T-helper 1 cell treated with Interleukin-12 subunit alpha and Interleukin-12 subunit beta and Interleukin-4 antibody, amounts not matched to agents 30 ng/mL and 1 ng/mL, for 36 hours (primary cell): ENCODE measurements around the gene KDM2B. TPM values are rescaled to one million over a fixed set of nuclear protein-coding genes. Genes with fewer than 3 reads are reported as not detected.

ENCODE experiments used
- intact Hi-C: fragments of 100-400 bp; cut with micrococcal nuclease; formaldehyde crosslinking; loops from one replicate; pipeline ENCODE4 v1.15.1; 2024
- total RNA-seq: library from RNA; stranded (reverse); gene quantifications from 2 replicates; pipeline ENCODE4 v1.2.3, GENCODE V29; 2022

KDM2B gene
- total RNA-seq, 1 donor from 2014 or later = 55.2 TPM

- intact Hi-C loops = loop anchor here (10.0 kb wide), 1 partner anchor 409 kb away; no protein-coding TSS in a partner anchor
These were observed 47.3 kb downstream of the KDM2B start for GRCh38 chr12:121533394-121534090.

- intact Hi-C loops = loop anchor here (10.0 kb wide), 1 partner anchor 408 kb away; no protein-coding TSS in a partner anchor
These were observed 48.1 kb downstream of the KDM2B start for GRCh38 chr12:121532503-121533393.

DNA sequence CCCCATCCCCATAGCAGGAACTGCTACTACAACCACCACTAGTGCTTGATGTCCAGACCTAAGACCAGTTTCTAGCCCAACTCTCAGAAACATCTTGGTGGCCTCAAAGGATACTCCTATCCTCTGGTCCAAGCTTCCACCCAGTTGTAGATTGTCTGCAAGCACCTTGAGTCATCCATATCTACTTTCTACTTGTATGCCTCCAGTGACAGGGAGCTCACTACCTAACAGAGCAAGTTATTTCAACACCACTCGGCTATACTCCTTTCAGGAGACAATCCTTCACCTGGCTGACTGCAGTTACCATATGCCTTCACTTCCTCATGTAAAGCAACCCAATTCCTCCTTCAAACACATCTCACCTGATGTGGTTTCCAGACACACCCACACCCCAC, 49.5 kb downstream of the KDM2B start:
- intact Hi-C loops = loop anchor here (10.0 kb wide), 1 partner anchor 407 kb away; no protein-coding TSS in a partner anchor

DNA sequence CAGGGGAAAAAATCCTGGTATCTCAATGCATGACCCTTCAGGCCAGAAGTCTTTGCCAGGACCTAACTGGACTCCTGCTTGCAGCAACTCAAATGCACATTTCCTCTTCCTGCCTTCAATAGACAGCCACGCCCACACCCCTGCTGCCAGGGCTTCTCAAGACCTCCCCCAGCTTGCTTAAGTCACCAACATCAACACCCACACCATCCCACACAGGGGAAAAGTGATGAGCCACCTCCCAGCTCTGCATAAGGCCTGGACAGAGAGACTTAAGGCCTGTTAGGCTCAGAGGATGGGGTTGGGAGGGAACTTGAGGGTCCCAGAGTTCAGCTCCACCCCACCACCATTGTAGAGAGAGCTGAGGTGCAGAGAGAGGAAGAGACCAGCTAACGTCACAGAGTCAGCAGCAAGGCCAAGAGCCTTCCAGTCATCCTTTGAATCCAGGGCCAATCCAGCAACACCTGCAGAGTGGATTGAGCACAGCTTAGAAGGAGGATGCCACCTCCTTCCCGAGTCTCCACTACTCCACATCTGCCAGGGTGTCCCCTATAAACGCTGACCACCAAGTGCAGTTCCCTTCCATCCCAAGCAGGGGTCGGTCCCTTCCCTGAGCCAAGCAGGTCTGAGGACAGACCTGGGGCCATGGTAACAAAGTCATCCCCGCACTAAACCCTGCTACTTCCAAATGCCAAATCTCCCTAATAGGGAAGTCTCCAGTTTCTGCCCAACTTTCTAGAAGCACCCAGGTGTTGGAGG, 50.0 kb downstream of the KDM2B start:
- intact Hi-C loops = loop anchor here (10.0 kb wide), 1 partner anchor 406 kb away; no protein-coding TSS in a partner anchor

GRCh38 chr12:121529184-121529583, 51.6 kb downstream of the KDM2B start:
- intact Hi-C loops = no loop called here

GRCh38 chr12:121525411-121525810, 55.4 kb downstream of the KDM2B start:
- intact Hi-C loops = no loop called here

DNA sequence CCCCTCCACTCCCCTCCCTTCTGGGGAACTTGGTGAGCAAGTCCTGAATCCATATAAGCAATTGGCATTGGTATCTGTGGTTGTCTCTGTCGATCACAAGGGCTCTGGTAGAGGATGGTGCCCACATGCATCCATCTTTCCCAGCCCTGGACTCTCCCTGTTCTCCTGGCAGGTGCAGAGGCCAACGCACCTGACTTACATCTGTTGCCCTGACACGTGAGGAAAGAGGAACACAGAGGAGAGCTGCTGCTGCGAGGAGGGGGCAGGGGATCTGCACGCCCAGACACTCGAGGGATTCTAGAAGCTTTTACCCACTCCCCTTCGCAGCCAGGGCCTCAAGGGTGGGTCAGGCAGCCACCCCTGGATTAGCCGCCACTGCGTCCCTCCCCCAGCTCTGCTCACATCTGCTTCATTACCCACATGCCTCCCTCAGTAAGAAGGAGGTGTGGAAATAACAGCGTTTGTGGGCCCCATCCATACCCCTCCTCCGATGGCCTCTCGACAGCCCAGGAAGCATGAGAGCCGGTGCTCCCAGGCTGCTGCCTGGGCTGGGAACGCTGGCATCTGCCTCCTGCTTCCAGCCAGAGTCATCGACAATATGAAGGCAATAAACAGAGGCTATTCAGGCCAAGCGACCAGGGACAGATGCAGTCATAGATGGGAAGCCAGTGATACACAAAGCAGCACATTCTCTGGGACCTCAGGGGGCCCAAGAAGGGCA, 56.5 kb downstream of the KDM2B start:
- intact Hi-C loops = no loop called here

- intact Hi-C loops = no loop called here
These were observed 57.1 kb downstream of the KDM2B start for GRCh38 chr12:121523741-121524140.

DNA sequence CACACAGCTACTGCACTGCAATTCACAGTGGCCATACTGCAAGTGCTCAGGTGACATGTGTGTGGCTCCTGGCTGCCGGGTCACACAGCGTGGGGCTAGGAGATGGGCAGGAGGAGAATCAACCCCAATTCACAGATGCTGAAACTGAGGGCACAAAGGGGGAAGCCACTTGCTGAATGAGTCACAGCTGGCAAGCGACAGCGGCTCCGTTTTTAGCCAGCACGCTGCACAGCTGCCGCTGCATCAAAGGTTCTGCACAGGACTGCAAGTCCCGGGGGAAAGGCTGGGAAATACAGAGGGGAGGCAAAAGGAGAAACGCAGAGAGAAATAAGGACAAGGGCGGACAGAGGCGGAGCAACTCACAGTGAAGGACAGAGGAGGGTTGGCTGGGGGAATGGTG, 57.9 kb downstream of the KDM2B start:
- intact Hi-C loops = no loop called here

GRCh38 chr12:121520586-121521086, 60.2 kb downstream of the KDM2B start:
- intact Hi-C loops = no loop called here

DNA sequence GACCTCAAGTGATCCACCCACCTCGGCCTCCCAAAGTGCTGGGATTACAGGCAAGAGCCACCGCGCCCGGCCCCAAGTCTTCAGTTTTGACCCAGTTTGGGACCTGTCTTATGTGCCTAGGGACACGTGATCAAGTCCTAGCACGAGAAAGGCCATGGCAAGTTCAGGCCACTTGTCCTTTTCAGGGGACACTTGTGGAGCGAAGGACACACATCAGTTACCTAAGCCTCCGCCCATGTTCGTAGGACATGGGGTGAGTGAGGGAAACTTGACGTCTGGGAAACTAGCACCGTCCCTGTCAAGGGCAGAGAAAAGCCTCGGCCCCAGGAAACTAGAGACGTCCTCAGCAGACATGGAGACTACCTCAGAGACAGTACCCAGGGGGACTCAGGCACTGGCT, 60.7 kb downstream of the KDM2B start:
- intact Hi-C loops = no loop called here

GRCh38 chr12:121519227-121519626, 61.6 kb downstream of the KDM2B start:
- intact Hi-C loops = no loop called here

- intact Hi-C loops = no loop called here
These were observed 62.2 kb downstream of the KDM2B start for GRCh38 chr12:121518656-121519055.

DNA sequence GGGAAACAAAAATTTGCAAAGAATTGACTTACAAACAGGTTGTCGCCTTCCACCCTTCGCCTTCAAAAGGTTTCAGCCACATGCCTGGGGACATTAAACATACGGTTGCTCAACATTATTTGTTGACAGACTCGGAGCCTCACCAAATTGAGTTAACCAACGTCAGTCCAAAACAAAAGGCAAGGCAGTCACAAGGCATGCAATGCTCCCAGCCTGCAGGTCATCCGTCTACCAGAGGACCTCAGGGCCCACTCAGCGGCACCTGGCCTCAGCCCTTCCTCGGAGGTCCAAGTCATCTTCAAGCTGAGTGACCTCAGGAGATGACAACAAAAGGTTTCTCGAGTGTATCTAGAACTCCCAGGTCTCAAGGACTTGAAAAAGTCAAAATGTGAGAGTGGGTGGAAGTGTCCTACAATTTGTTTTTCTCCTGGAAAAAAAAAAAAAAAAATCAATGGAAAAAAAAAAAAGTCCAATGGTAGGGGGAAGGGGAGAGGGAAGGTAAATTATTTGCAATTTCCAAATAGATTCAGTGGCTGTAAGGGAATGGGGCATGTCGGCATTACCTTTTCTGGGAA, 64.3 kb downstream of the KDM2B start:
- intact Hi-C loops = no loop called here

DNA sequence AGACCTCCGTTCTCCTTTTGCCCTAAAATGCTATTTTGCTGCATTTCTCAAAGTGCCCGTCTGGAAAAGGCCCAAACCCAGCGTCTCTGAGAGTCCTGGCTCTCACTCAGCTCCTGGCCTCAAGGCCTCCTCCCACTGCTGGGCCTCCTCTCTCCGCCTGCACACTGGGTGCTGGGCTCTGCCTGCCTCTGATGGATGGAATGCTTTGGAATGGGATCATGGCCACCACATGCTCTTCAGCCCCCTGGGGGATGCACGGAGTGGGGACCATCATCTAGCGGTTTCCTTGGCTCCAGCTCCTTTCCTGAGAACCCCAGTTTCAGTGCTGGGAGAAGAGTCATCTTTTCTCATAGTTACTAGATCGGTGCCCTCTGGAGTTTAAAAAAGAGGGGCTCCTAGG, 65.2 kb downstream of the KDM2B start:
- intact Hi-C loops = no loop called here

GRCh38 chr12:121514184-121514742, 66.6 kb downstream of the KDM2B start:
- intact Hi-C loops = no loop called here

DNA sequence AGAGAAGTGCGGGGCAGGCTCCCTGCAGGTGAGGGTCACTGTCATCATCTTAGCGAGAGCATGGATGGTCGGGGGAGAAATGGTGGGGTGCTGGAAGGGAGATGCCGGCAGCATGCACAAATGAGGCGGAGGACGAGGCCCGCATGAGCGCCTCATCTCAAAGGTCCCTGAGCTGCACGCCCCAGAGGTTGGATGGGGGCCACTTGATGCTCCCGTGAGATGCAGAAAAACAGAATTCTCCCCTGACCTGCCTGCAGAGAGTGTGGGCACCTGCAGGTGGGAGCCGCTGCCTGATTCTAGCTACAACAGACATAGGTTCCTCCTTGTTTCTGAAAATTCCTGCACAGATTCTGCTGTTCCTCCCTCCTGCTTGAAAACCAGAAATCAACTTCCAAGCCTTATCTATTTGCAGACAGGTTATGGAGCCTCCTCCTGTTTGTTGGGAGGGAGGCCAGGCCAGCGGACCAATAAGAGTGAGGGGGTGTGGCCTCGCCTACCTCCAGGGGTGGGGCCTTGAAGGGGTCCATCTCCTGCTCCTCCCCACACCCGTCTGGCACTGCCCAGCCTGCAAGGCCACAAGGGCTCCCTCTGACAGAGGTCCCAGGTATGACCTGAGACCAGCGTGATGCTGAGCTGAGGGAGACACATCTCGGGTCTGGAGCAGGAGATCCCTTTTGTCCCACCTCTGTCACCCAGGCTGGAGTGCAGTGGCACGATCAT, 67.2 kb downstream of the KDM2B start:
- intact Hi-C loops = no loop called here

- intact Hi-C loops = no loop called here
These were observed 68.3 kb downstream of the KDM2B start for GRCh38 chr12:121512561-121512960.

- intact Hi-C loops = no loop called here
These were observed 68.9 kb downstream of the KDM2B start for GRCh38 chr12:121511916-121512315.
